CD4-positive, alpha-beta memory T cell (primary cell): ENCODE data around the gene TNIP2. TPM values are rescaled to one million over a fixed set of nuclear protein-coding genes. Genes with fewer than 3 reads are reported as not detected.
A peak's percentile ranks its signal among the peaks of the same experiment; 100 is the strongest.

Experiments
- CTCF ChIA-PET: fragments of 350-600 bp; sonication (Branson Sonifier 250); formaldehyde crosslinking; loops from one replicate; lab custom pipeline; 2021; ENCODE audit warnings: inconsistent platforms; ENCODE audit not compliant: partially characterized antibody; lab: Charles Lee
- POLR2A ChIA-PET: fragments of 350-600 bp; sonication (Branson Sonifier 250); formaldehyde crosslinking; loops from one replicate; lab custom pipeline; 2021; ENCODE audit not compliant: partially characterized antibody; lab: Charles Lee
- DNase-seq, 5 donors: peaks; one replicate each; pipeline versions ENCODE4 v3.0.0 to v3.0.0-alpha.2; 2020 to 2022; ENCODE audit warnings: mixed read lengths in 1 of 5
- H3K27ac ChIP-seq: one replicate; pipeline ENCODE4 v1.7.0; 2013; ENCODE audit warnings: low read depth, low read length
- H3K27me3 ChIP-seq: 2 replicates; pipeline ENCODE4 v1.7.0; 2013; ENCODE audit warnings: mild to moderate bottlenecking, low read length, moderate library complexity; ENCODE audit not compliant: insufficient read depth
- H3K36me3 ChIP-seq: 2 replicates; pipeline ENCODE4 v1.7.0; 2013; ENCODE audit warnings: mild to moderate bottlenecking, low read length, moderate library complexity; ENCODE audit not compliant: insufficient read depth
- H3K4me1 ChIP-seq: 2 replicates; pipeline ENCODE4 v1.7.0; 2013; ENCODE audit warnings: mild to moderate bottlenecking, low read length, moderate library complexity; ENCODE audit not compliant: insufficient read depth
- H3K4me3 ChIP-seq, 2 donors: one replicate each; pipeline ENCODE4 v1.7.0; 2013; ENCODE audit warnings: low read length in 2 of 2, mild to moderate bottlenecking in 1 of 2
- H3K9me3 ChIP-seq, 2 donors: one replicate each; pipeline ENCODE4 v1.7.0; 2013; ENCODE audit warnings: low read length in 2 of 2, control low read depth in 1 of 2; ENCODE audit not compliant: control insufficient read depth in 1 of 2
- H3K27ac Mint-ChIP-seq, 7 donors: one replicate each; pipeline ENCODE4 v1.8.0; 2020 to 2021; ENCODE audit warnings: mixed read lengths in 7 of 7, mild to moderate bottlenecking in 6 of 7, inconsistent platforms in 3 of 7, moderate library complexity in 3 of 7
- H3K27me3 Mint-ChIP-seq, 2 donors: one replicate each; pipeline ENCODE4 v1.8.0; 2020 to 2021; ENCODE audit warnings: mixed read lengths in 2 of 2
- H3K36me3 Mint-ChIP-seq, 2 donors: one replicate each; pipeline ENCODE4 v1.8.0; 2020 to 2021; ENCODE audit warnings: mixed read lengths in 2 of 2, inconsistent platforms in 1 of 2, mild to moderate bottlenecking in 1 of 2
- H3K4me1 Mint-ChIP-seq, 4 donors: one replicate each; pipeline ENCODE4 v1.8.0; 2020 to 2021; ENCODE audit warnings: mixed read lengths in 4 of 4, mild to moderate bottlenecking in 1 of 4
- H3K4me3 Mint-ChIP-seq, 8 donors: one replicate each; pipeline ENCODE4 v1.8.0; 2020 to 2021; ENCODE audit warnings: mixed read lengths in 8 of 8, mild to moderate bottlenecking in 7 of 8, moderate library complexity in 6 of 8, inconsistent platforms in 3 of 8
- H3K9me3 Mint-ChIP-seq, 8 donors: one replicate each; pipeline ENCODE4 v1.8.0; 2020 to 2021; ENCODE audit warnings: mixed read lengths in 8 of 8, mild to moderate bottlenecking in 5 of 8, inconsistent platforms in 3 of 8, moderate library complexity in 1 of 8
- intact Hi-C: fragments of 100-400 bp; cut with micrococcal nuclease; formaldehyde crosslinking; loops from one replicate; pipeline ENCODE4 v1.15.1; 2023
- polyA plus RNA-seq, 2 donors: library from polyadenylated mRNA; unstranded; fragments of 300-500 nt; fragmentation: Illumina TruSeq; gene quantifications; one replicate each; pipeline ENCODE4 v1.2.3, GENCODE V29; 2021
- total RNA-seq, 2 experiments: library from RNA; stranded (reverse); gene quantifications; one replicate each; pipeline ENCODE4 v1.2.3, GENCODE V29; 2021

Gene TNIP2
- total and polyA plus RNA-seq, 4 experiments from 2014 or later, result 45.8 to 50.5 (median 49.2) TPM

- no peaks in the 10 kb centered on the region for H3K36me3 Mint-ChIP-seq
- peaks cover 21 to 63% (median 40%) of the 10 kb centered on the region in 4 donors for H3K4me1 Mint-ChIP-seq
- peak overlapping the region in 4 of 7 donors; percentile 66 to 94 (median 76) for H3K27ac Mint-ChIP-seq
- no peaks in the 10 kb centered on the region for H3K27me3 Mint-ChIP-seq
- Histone ChIP-seq H3K27me3 (no peaks in the 10 kb centered on the region), H3K4me3 (no peak overlapping the region), H3K9me3 (no peaks in the 10 kb centered on the region), H3K27ac (peak overlapping the region; percentile 74), H3K36me3 (no peaks in the 10 kb centered on the region), H3K4me1 (peaks cover 38% of the 10 kb centered on the region)
- ChIA-PET POLR2A (interaction anchor here (4.3 kb wide), 1 partner anchor 9 kb away, joined by 40 read pairs; no protein-coding TSS in a partner anchor), CTCF (no interaction called here)
- intact Hi-C loops, result no loop called here
- no peak for DNase-seq
- H3K9me3 Mint-ChIP-seq, result peaks cover 0 to 5% (median 4%) of the 10 kb centered on the region in 8 donors
- no peak overlapping the region for H3K4me3 Mint-ChIP-seq
These were observed 32.5 kb upstream of the TNIP2 start for GRCh38 chr4:2788532-2789103.

GRCh38 chr4:2788101-2788500, 32.0 kb upstream of the TNIP2 start:
- H3K27ac ChIP-seq, result peak overlapping the region; percentile 74
- H3K36me3 ChIP-seq, result no peaks in the 10 kb centered on the region
- no peaks in the 10 kb centered on the region for H3K36me3 Mint-ChIP-seq
- intact Hi-C loops, result no loop called here
- H3K4me1 ChIP-seq, result peaks cover 36% of the 10 kb centered on the region
- no peaks in the 10 kb centered on the region for H3K9me3 ChIP-seq
- H3K4me3 ChIP-seq, result no peak overlapping the region
- peaks cover 21 to 61% (median 39%) of the 10 kb centered on the region in 4 donors for H3K4me1 Mint-ChIP-seq
- H3K27ac Mint-ChIP-seq, result peak overlapping the region; percentile 52 to 94 (median 86)
- ChIA-PET POLR2A (interaction anchor here (0.6 to 4.3 kb wide), 5 partner anchors 10 to 176 kb away, joined by 3 to 40 read pairs (median 4); partner anchors contain the start of genes GRK4 and TNIP2), CTCF (interaction anchor here (1.0 to 1.6 kb wide), 2 partner anchors 9 to 12 kb away, joined by 3 to 5 read pairs; no protein-coding TSS in a partner anchor)
- no peak for DNase-seq
- peak overlapping the region in 1 of 8 donors; percentile 41 for H3K4me3 Mint-ChIP-seq
- no peaks in the 10 kb centered on the region for H3K27me3 ChIP-seq
- peaks cover 0 to 8% (median 4%) of the 10 kb centered on the region in 8 donors for H3K9me3 Mint-ChIP-seq
- H3K27me3 Mint-ChIP-seq, result no peaks in the 10 kb centered on the region

GRCh38 chr4:2787230-2788100, 31.3 kb upstream of the TNIP2 start:
- H3K4me1 Mint-ChIP-seq, result peaks cover 21 to 61% (median 39%) of the 10 kb centered on the region in 4 donors
- Histone ChIP-seq H3K4me3 (no peak overlapping the region), H3K36me3 (no peaks in the 10 kb centered on the region), H3K9me3 (no peaks in the 10 kb centered on the region), H3K27me3 (no peaks in the 10 kb centered on the region), H3K4me1 (peaks cover 36% of the 10 kb centered on the region), H3K27ac (peak overlapping the region; percentile 74)
- ChIA-PET POLR2A (interaction anchor here (0.6 to 4.3 kb wide), 5 partner anchors 10 to 176 kb away, joined by 3 to 40 read pairs (median 4); partner anchors contain the start of genes GRK4 and TNIP2), CTCF (interaction anchor here (1.0 to 1.6 kb wide), 2 partner anchors 9 to 13 kb away, joined by 3 to 5 read pairs; no protein-coding TSS in a partner anchor)
- no peaks in the 10 kb centered on the region for H3K36me3 Mint-ChIP-seq
- no peaks in the 10 kb centered on the region for H3K27me3 Mint-ChIP-seq
- intact Hi-C loops, result no loop called here
- H3K4me3 Mint-ChIP-seq, result peak overlapping the region in 7 of 8 donors; percentile 41 to 78 (median 64)
- peaks cover 0 to 12% (median 7%) of the 10 kb centered on the region in 8 donors for H3K9me3 Mint-ChIP-seq
- DNase-seq, result peak in 4 of 5 donors; percentile 42 to 62 (median 46)
- peak overlapping the region; percentile 88 to 96 (median 94) for H3K27ac Mint-ChIP-seq

GRCh38 chr4:2786794-2787229, 30.7 kb upstream of the TNIP2 start:
- H3K27me3 Mint-ChIP-seq, result no peaks in the 10 kb centered on the region
- intact Hi-C loops, result no loop called here
- H3K9me3 Mint-ChIP-seq, result peaks cover 0 to 12% (median 8%) of the 10 kb centered on the region in 8 donors
- ChIA-PET POLR2A (interaction anchor here (1.0 to 4.3 kb wide), 4 partner anchors 11 to 57 kb away, joined by 3 to 40 read pairs (median 4); partner anchors contain the start of genes ADD1 and TNIP2), CTCF (interaction anchor here (1.1 to 1.6 kb wide), 3 partner anchors 11 to 86 kb away, joined by 3 to 4 read pairs (median 3); no protein-coding TSS in a partner anchor)
- no peaks in the 10 kb centered on the region for H3K36me3 Mint-ChIP-seq
- no peak for DNase-seq
- Histone ChIP-seq H3K27ac (peak overlapping the region; percentile 74), H3K4me1 (peaks cover 36% of the 10 kb centered on the region), H3K36me3 (no peaks in the 10 kb centered on the region), H3K4me3 (no peak overlapping the region), H3K27me3 (no peaks in the 10 kb centered on the region), H3K9me3 (no peaks in the 10 kb centered on the region)
- peaks cover 21 to 55% (median 39%) of the 10 kb centered on the region in 4 donors for H3K4me1 Mint-ChIP-seq
- H3K4me3 Mint-ChIP-seq, result peak overlapping the region in 3 of 8 donors; percentile 54 to 78 (median 74)
- peak overlapping the region; percentile 89 to 96 (median 94) for H3K27ac Mint-ChIP-seq

- H3K27me3 Mint-ChIP-seq, result no peaks in the 10 kb centered on the region
- peaks cover 0 to 17% (median 9%) of the 10 kb centered on the region in 8 donors for H3K9me3 Mint-ChIP-seq
These were observed 30.1 kb upstream of the TNIP2 start for GRCh38 chr4:2786152-2786671.

GRCh38 chr4:2785613-2786012, 29.5 kb upstream of the TNIP2 start:
- POLR2A ChIA-PET, result interaction anchor here (0.6 to 4.3 kb wide), 8 partner anchors 12 to 150 kb away, joined by 3 to 40 read pairs (median 4); partner anchors contain the start of gene ADD1
- Histone ChIP-seq H3K27me3 (no peaks in the 10 kb centered on the region), H3K36me3 (no peaks in the 10 kb centered on the region), H3K9me3 (no peaks in the 10 kb centered on the region), H3K4me1 (peaks cover 36% of the 10 kb centered on the region), H3K27ac (peak overlapping the region; percentile 74), H3K4me3 (no peak overlapping the region)
- H3K4me3 Mint-ChIP-seq, result no peak overlapping the region
- peak overlapping the region; percentile 42 to 96 (median 94) for H3K27ac Mint-ChIP-seq
- peaks cover 0 to 18% (median 9%) of the 10 kb centered on the region in 8 donors for H3K9me3 Mint-ChIP-seq
- no peaks in the 10 kb centered on the region for H3K27me3 Mint-ChIP-seq
- peak in 3 of 5 donors; percentile 40 to 46 (median 43) for DNase-seq
- CTCF ChIA-PET, result interaction anchor here (0.6 to 2.1 kb wide), 5 partner anchors 13 to 231 kb away, joined by 3 to 7 read pairs (median 3); no protein-coding TSS in a partner anchor
- H3K4me1 Mint-ChIP-seq, result peaks cover 21 to 46% (median 35%) of the 10 kb centered on the region in 4 donors
- no peaks in the 10 kb centered on the region for H3K36me3 Mint-ChIP-seq
- intact Hi-C loops, result loop anchor here (2.0 kb wide), 1 partner anchor 13 kb away; no protein-coding TSS in a partner anchor

More at GRCh38 chr4:2786152-2786671, 30.1 kb upstream of the TNIP2 start:
- Histone ChIP-seq H3K27ac (peak overlapping the region; percentile 74), H3K9me3 (no peaks in the 10 kb centered on the region), H3K27me3 (no peaks in the 10 kb centered on the region), H3K4me3 (no peak overlapping the region), H3K4me1 (peaks cover 36% of the 10 kb centered on the region), H3K36me3 (no peaks in the 10 kb centered on the region)
- peak overlapping the region in 4 of 8 donors; percentile 15 to 78 (median 24) for H3K4me3 Mint-ChIP-seq
- peak overlapping the region; percentile 89 to 96 (median 94) for H3K27ac Mint-ChIP-seq
- H3K4me1 Mint-ChIP-seq, result peaks cover 21 to 49% (median 39%) of the 10 kb centered on the region in 4 donors
- intact Hi-C loops, result no loop called here
- peak in 4 of 5 donors; percentile 43 to 88 (median 60) for DNase-seq
- no peaks in the 10 kb centered on the region for H3K36me3 Mint-ChIP-seq
- ChIA-PET CTCF (interaction anchor here (0.6 to 2.1 kb wide), 5 partner anchors 12 to 230 kb away, joined by 3 to 7 read pairs (median 3); no protein-coding TSS in a partner anchor), POLR2A (interaction anchor here (0.6 to 4.3 kb wide), 8 partner anchors 12 to 149 kb away, joined by 3 to 40 read pairs (median 4); partner anchors contain the start of gene ADD1)
